GM21381 (cell line): Measurements from ENCODE around the gene SMPD3.

ENCODE experiments used
- ATAC-seq: cut with Tn5 transposase; IDR thresholded peaks from one replicate; pipeline ENCODE4 v1.9.1; 2021; ENCODE audit warnings: mild to moderate bottlenecking, moderate library complexity; ENCODE audit not compliant: unreplicated experiment

The SMPD3 gene

DNA sequence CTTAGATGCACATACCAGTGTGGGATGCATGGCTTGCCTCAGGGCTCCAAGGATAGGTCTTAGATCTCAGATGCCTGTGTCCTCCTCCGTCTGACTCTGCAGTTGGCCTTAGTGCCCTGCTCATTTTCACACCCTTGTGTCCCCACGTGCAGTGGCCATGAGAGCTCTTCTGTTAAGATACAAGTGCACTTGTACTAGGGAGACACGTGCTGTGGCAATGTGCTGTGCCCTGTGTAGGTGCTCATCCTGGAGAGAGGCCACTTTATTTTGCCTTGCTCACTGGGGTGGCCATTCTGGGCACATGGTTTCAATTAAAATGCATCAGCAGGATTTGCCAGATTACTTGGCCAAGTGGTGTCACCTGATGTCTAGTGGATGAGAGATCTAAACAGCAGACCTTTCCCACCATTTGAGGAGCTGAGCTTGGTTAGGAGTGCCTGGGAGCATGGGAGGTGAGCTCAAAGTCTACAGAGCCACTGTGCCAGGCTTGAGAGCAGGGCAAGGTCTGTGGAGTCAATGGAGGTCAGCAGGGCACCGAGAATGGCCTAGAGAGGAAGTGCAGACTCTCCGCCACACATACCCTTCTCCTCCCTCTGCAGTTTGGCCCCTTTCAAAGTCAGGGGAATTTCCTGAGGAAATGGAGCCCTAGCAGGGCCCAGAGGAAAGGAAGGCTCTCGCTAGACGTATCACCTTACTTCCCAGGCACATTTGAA is 25.2 kb upstream of the SMPD3 start:
- ATAC-seq = no peak

DNA sequence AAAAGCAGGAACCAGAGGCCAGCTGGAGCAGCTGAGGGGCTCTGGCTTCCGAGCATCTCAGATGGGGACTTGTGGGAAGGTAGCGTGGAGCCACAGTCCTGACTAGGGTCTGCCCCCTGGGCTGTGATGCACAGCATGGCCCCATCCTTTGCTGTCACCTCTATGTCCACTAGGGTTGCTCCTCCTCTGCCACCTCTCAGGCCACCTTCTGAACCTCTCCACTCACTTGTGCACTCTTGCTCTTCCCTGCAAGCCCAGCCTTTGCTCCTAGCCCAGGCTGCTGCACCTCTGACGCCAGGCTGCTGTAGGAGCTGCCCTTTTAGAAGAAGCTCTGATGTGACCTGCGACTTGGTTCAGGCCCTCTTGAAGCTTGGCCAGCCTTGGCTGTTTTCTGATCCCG is 24.3 kb upstream of the SMPD3 start:
- no peak for ATAC-seq

DNA sequence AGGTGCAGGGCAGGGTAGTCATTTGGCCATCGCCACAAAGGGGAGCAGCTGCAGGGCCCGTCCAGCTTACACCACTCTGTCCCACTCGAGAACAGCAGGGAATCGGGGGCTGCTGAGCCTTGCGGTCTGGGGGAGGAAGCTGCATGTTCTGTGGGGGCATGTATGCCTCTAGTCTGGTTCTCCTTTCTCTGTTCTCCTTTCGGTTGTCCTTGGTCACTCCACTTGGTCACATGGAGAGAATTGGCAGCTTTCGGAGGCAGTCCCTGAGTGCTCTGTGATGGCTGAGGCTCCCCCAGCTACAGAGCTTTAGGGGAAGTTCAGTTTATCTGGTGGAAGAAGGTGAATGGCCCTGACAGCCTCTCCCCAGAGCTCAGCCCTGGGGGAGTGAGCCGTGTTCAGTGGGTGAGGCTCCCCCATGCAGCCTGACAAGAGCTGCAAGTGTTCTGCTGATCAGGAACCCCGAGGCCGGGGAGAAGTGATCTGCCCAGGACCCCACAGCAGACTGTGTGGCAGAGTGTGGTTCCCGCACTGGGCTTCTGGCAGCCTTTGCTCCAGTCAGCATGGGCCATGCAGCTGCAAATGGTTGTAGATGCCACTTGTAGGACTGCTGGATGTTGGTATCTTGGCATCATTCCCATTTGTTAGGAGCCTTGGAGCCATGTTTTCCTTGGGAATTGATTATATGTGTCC is 22.3 kb upstream of the SMPD3 start:
- peak; percentile 87 for ATAC-seq

DNA sequence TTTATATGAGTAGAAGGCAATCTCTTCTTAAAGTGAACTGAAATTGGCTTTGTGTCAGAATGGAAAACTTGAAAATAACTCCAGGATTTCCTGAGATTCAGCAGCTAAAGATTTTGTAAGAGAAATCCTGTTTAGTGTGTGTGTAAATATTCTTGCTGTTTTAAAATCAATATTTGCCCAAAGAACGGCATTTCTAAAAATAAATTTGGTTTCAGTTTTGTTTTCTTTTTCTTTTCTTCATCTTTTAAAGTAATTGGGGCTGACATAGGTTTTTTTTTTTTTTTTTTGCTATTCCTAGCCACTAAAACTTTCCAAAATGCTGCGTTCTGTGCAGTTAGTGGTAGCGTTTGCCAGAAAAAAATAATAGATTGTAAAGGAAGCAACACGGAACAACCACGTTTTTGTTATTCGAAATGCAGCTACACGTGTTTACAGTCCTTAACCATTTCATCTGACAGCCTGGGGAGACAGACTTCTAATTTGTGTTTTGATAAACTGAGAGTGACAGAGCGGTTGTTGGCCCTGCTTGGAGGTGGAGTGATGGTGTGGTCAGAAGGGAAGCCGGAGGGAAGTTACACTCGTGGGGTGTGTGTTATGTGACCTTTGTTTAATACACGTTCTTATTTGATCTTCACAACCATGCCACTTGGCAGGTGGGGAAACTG is 21.6 kb upstream of the SMPD3 start:
- peak; percentile 17 for ATAC-seq

DNA sequence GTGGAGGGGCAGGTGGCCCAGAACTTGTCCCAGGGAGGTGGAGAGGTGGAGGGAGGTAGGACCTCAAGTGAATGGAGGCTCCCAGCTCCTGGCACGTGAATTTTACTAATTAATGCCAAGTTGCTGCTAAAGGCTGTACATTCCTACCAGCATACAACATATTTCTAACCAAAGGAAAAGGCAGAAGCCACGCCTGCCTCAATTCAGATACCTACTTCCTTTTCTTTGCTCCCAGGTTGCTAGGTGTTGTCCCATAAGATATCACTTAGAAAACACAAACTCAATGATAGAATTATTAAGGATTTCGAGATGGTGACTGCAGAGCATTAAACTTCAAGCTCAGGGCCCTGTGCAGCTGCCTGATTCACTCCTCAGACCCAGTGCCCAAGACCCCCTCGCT is 20.5 kb upstream of the SMPD3 start:
- ATAC-seq = no peak

DNA sequence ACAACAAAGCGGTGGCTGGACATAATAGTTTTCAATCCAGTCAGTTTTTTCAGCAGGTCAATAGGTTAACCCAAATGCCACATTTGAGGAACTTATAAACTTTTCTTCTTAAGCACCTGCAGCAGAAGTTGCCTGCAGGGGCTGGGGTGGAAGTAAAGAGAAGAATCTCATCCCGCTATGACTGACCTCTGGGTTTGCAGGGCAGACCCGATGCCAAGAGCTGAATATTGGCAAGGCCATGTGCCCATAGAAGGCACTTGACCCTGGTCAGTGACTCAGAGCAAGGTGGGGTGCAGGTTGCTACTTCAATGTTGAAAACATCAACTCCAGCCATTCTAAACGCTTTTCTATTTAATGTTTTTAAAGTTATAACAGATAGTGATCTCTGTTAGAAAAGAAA is 17.9 kb upstream of the SMPD3 start:
- no peak for ATAC-seq

DNA sequence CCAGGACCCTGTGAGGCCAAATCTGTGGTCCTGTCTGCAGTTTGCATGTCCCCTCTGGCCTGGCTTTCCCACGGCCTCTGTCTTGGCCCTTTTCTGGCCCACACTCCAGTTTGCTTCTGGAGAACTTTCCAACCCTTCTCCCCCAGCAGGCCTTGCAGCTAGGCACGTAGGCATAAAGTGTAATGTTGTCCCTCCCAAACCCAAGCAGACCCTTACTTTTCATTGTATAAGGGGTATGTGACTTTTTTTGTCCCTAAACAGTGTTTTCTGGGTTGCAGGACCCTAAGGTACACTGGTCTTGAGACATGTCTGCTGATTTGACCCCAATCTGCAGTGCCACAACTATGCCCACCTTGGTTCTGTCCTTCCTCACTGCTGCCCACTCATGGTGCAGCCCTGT is 15.6 kb upstream of the SMPD3 start:
- ATAC-seq = no peak

DNA sequence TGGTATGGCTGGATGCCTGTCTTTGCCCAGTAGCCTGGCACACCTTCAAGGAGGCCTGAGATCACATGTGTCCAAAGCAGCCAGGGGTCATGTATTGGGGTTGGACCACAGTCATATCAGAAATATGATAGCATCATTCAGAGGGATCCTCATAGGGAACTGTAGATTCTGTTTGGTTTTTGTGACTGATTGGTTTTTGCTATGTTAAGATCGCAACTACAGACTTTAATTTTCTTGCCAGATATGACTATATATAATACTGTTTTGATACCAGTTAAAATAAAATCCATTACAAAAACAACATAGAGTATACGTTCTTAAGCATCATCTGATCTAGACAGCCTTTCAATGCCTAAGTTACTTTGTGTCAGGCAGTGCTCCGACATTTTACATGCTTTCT is 11.8 kb upstream of the SMPD3 start:
- ATAC-seq = no peak

DNA sequence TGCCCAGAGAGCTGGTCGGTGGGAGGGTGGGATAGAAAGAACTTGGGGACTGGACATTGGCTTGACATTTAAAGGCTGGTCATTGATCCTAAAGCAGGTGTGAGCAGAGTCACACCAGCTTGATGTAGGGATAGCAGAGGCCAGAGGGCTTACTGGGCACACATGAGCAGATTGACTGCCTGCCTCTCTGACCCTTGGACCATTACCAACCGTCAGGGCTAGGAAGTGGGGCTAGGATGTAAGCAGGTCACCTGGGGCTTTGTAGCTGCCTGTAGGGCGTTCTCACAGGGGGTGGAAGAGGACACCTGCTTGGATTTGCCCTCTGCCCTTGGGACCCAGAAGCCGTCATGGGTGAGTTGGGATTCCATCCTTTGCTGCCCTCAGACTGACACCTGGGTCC is 11.1 kb upstream of the SMPD3 start:
- no peak for ATAC-seq

DNA sequence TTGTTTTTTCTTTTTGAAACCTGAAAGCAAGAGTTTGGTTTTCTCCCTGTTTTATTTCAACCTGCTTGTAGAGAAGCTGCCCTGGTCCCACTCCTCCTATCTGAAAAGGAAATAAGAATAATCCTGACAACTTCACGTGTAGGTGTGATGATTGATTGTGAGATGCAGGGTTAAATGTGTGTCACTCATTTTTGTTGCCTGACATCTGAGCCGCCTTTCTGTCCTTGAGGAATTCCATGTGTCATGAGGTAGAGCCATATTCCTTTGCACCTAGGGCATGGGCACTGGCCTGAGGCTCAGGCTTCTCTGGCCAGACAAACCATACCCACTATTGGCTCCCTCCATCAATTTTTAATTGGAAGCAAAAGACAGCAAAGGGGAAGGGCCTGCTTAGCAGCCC is 10.2 kb upstream of the SMPD3 start:
- ATAC-seq = no peak

DNA sequence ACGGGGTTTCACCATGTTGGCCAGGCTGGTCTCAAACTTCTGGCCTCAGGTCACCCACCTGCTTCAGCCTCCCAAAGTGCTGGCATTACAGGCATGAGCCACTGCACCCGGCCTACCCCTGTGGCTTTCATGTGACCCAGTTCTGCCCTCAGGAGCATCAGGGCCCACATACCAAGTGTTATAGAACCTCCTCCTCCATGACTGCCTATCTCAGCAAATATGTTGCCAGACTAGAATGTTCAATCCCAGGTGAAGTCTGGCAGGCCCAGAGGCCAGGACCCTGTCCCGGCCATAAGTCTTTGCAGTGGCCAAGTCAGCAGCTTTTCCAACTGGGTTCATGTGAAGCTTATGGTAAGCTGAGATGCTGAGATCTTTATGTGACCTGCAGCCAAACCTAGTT is 9.8 kb upstream of the SMPD3 start:
- no peak for ATAC-seq

DNA sequence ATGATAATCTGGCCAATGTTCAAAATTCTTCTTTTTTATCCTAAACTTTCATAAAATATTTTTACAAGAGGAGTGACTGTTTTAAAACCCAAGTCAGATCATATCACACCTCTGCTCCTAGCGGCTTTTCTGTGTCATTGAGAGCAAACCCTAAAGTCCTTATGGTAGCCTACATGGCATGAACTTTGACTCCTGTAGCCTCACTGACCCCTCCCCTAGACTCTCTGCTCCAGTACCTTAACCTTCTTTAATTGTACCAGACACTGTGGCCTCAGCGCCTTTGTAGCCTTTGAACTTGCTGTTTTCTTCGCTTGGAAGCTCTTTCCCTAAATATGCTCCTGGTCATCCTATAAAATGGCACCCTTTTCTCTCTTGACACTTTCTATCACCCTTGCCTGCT is 7.3 kb upstream of the SMPD3 start:
- ATAC-seq = no peak

DNA sequence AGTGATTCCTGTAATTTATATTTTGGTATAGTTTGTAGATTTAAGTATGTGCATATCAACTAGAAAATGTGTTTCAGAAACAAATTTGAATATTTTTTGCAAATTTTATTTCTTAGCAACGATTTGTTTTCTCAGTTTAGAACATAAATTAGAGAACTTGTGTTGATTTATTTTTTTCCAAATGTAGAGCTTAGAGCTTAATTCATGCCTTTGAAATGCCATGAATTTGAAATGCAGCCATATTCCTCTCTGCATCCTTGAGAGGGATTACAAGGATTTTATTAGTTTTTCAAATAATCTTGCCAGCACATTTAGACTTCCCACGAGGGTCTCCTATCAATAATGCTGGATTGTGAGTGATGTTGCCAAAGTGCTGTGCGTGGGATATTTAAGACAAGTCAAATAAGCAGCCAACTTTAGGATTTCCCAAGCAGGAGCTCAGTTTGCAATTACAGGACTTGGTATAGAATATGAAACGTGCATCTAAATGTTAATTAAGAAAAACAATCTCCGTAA is 6.7 kb upstream of the SMPD3 start:
- no peak for ATAC-seq

DNA sequence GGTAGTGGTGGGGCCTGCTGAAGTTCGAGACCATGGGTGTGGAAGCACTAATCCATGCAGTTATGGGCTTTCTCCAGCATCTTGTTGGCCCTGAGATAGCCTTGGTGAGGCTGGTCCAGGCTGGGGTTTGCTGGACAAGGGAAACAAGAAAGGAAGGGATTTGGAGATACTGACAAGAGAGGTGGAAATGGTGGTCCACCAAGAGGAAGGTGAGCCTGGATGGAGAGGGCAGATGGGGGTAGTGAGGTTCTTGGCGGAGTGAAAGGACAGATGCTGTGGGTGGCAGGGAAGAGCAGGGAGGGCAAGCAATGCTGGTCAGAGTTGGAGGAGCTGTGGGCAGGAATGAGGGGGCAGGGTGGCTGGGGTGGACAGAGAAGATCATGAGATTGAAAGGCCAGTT is 5.5 kb upstream of the SMPD3 start:
- ATAC-seq = no peak

DNA sequence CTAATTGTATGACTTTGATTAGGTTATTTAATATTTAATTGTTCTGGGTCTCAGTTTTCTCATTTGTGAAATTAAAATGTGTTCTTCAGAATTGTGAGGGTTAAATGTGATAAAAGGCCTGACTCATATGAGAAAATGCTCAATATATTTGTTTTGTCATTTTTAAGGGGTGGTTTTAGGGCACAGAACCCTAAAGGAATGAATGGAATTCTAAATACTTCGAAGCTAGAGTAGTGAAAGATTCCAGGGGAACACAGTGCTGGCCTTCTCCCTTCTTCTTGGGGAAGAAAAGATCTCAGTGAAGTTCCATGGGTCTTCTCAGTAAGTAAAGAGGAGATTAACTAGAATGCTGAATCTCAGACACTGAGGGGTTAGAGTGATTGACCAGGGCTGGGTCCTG is 3.9 kb upstream of the SMPD3 start:
- no peak for ATAC-seq

DNA sequence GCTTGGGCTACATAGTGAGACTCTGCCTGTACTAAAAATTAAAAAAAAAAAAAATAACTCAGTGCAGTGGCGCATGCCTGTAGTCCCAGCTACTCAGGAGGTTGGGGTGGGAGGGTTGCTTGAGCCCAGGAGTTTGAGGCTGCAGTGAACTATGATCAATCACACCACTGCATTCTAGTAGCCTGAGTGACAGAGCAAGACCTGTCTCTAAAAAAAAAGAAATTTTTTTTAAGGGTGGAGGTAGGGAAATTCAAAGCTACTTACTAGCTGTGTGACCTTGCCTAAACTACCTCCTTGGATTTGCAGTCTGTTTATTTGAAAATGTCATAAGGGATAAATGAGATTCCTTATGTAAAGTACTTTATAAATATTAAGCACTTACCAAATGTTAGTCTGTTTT is 3.4 kb upstream of the SMPD3 start:
- no peak for ATAC-seq

DNA sequence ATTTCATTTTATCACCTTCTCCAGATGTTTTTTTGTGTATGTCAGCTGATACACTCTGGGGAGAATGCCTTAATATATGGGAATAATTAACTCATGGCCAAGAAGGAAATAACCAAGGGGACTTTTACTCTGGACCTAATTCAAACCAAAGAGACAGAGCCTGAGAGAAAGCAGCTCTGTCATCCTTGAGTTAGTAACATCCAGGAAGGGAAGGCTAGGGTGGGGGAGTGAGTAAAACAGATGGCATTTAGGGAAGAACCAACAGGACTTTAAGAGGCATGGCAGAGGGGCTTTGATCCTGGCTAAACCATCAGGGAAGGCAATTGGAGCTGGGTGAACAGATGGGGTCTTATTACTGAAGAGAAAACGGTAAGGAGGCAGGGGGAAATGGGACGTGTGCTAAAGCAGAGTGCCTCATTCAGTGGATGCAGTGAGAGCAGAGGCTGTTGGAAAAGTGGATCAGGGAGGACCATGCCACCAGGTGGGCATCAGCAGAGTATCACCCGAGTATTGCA is 2.5 kb upstream of the SMPD3 start:
- ATAC-seq = no peak

DNA sequence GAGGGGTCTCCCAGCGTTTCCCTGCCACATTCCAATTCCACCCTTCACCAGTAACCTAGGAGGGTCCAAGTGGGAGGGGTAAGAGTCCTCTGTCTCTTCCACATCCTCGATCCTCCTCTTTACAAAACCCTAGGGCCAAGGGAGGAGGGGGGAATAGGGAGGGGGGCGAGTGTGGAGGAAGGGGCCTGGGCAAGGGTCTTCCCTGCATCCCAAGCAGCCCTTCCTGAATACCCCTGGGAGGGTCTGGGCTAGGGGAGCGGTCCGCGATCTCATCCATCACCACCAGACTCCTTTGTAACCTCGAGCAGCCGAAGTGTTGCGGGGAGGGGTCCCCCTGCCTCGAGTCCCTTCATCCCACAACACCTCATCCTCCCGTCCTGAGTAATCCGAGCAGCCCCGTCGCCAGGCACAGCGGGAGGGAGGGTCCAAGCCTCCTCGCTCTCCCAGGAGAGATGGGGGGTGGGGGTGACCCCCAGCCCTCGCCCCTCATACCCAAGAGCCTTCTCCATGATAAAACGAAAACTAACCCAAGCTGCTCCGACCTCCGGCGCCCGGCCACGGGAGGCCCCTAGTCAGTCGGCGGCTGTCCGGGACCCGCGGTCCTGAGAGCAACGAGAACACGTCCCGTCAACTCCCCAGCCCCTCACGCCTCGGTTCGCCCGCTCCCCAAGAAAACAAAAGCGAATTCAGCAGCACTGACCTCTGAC is 502 bp downstream of the SMPD3 start:
- no peak for ATAC-seq

DNA sequence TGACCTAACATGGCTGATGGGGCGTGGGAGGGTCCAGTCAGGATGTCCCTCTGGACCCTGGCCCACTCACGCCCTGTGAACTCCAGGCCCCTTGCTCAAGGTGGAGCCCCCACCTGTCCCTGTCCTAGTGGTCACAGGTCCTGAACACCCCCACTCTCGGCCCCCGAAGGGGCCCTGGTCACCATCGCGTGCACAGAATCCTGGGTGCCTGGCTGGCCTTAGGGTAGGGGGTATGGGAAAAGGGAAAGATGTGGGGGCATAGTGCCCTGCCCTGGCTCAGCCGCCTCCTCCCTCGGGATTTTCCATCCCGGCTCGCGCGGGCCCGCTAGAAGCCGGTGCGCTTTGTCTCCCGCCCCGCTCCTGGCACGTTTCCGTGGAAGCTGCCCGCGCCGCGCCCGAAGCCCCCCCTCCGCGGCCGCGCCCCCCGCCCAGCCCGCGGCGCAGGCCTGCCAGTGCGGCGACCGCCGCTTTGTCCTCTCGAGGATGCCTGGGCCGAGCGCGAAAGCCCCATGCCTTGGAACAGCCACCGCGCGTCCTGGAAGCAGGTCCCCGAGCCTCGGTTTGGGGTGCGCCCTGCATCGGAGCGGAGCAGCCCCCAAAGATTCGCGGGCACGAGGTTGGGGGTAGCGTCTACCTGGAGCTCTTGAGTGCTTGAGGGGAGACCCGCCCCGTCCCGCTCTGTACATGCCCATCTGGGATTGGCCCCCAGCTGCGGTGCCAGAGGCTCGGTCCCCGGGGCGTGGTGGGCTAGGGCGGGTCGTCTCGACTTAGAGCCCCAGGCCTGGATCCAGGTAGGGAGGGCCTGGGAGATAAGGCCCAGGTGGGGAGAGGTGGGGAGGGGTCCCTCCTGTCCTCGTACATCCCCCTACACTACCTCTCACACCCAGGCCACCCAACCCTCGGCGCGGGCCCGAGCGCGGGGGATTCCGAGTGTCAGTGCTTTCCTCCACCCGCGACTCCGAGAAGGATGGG is 1.3 kb downstream of the SMPD3 start:
- ATAC-seq = no peak

DNA sequence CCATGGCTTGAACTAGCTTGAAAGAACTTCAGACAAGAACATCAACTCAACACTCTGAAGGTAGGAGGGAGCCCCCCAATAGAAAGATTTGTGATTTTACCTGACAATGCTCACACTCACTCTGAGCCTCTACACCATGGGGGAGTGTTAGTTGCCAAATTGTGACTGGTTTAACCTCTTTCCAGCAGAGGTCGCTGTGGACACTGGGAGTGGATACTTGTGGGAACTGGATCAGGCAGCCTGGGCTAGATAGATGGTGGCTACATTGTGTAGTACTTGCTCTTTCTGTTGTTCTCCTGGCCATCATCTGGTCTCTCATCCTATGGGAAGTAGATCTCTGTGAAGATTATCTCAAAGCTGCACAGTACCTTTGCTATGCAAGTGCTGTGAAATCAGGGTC is 2.9 kb downstream of the SMPD3 start:
- ATAC-seq = no peak
